Large intestine (tissue), 3 donors: Measurements from ENCODE around the gene POU6F2. TPM values are rescaled to one million over a fixed set of nuclear protein-coding genes. Genes with fewer than 3 reads are reported as not detected.

Experiments used
- DNase-seq, 2 donors: peaks; one replicate each; pipeline versions ENCODE4 v3.0.0 to v3.0.0-alpha.2; 2013
- H3K27ac ChIP-seq: one replicate; pipeline ENCODE4 v1.5.1; 2013; ENCODE audit warnings: low read length
- H3K27me3 ChIP-seq: 2 replicates; pipeline ENCODE4 v1.6.1; 2013; ENCODE audit warnings: low read length; ENCODE audit not compliant: control insufficient read depth, insufficient read depth
- H3K36me3 ChIP-seq: 2 replicates; pipeline ENCODE4 v1.6.1; 2013; ENCODE audit warnings: low read length; ENCODE audit not compliant: control insufficient read depth, insufficient read depth
- H3K4me1 ChIP-seq: one replicate; pipeline ENCODE4 v1.6.1; 2013; ENCODE audit warnings: low read length; ENCODE audit not compliant: control insufficient read depth, insufficient read depth
- H3K4me3 ChIP-seq: one replicate; pipeline ENCODE4 v1.5.1; 2013; ENCODE audit warnings: low read length
- H3K9me3 ChIP-seq: one replicate; pipeline ENCODE4 v1.6.1; 2013; ENCODE audit warnings: mild to moderate bottlenecking, low read depth, low read length, moderate library complexity; ENCODE audit not compliant: control insufficient read depth
- WGBS: methylation state at CpG from one replicate; pipeline ENCODE4 v1.1.5; 2013; ENCODE audit warnings: low lambda C conversion rate; ENCODE audit not compliant: insufficient coverage; 5-methylcytosine and 5-hydroxymethylcytosine counted together
- polyA plus RNA-seq: library from polyadenylated mRNA; unstranded; fragments of 120-200 nt; gene quantifications from one replicate; pipeline ENCODE4 v1.2.1, GENCODE V29; 2013

Gene POU6F2
- polyA plus RNA-seq, 1 donor: 0.19 TPM

DNA sequence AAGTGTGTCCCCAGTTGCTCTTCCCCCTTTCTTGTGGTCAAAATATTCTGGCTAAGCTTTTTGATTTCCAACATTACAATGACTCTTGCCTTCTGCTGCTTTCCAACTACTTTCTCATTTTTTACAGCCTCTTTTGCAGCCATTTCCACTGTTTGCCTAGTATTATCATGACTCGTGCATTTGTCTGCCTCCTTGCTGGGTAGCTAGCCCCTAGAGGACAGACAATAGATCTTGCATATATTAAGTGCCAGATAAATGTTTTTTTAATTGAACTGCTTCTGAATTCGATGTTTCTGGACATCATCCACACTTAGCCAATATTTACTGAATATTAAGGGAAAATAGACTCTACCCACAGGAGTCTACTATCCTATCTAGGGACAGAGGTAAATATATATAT, 124.5 kb downstream of the POU6F2 start:
- Histone ChIP-seq H3K36me3 (no peaks in the 10 kb centered on the region), H3K9me3 (no peaks in the 10 kb centered on the region), H3K27me3 (no peaks in the 10 kb centered on the region), H3K4me3 (no peak overlapping the region), H3K27ac (no peak overlapping the region), H3K4me1 (no peaks in the 10 kb centered on the region)
- no CpG with 5 or more reads among the region's 2 CpGs for WGBS
- DNase-seq: no peak

DNA sequence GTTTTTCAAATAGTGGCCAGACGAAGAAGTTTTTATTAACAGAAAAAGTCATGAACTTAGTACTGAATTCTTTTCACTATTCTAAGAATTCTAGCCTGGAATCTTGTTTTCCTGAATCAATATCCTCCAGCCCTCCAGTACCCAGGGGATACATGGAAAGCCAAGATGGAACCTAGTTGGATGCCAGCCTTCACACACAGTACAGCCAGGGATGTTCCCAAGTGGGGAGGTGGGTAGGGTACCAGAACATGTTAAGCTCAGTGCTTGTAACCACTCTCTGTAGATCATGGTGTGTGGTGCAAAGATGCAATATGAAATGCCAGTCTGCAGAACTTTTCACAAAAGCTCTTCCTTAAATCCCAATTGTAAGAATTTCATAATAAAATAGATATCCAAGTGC, 128.0 kb downstream of the POU6F2 start:
- Histone ChIP-seq H3K4me1 (no peaks in the 10 kb centered on the region), H3K36me3 (no peaks in the 10 kb centered on the region), H3K27me3 (no peaks in the 10 kb centered on the region), H3K9me3 (no peaks in the 10 kb centered on the region), H3K4me3 (no peak overlapping the region), H3K27ac (no peak overlapping the region)
- no peak for DNase-seq
- WGBS: 100% methylated on average over 1 of the region's 1 CpG

DNA sequence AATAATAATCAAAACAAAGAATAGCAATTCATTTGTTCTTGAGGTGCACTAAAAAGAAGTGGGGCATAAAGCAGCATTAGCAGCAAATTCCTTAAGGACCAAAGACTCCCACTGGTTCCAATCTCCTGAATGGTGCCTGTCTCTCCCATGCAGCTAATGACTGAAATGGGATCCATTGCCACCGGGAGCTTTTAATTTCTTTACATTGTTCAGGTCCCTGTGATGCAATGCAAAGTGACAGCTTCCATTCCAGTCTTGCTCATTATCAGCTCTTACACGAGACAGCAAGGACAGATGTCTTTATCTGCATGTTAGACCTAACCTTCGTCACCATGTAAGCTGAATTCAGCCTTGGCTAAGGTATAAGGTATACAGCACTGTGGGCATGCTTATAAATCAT, 148.1 kb downstream of the POU6F2 start:
- Histone ChIP-seq H3K27ac (no peak overlapping the region), H3K27me3 (no peaks in the 10 kb centered on the region), H3K4me3 (no peak overlapping the region), H3K36me3 (no peaks in the 10 kb centered on the region), H3K9me3 (no peaks in the 10 kb centered on the region), H3K4me1 (no peaks in the 10 kb centered on the region)
- no CpG with 5 or more reads among the region's 3 CpGs for WGBS
- DNase-seq: no peak

DNA sequence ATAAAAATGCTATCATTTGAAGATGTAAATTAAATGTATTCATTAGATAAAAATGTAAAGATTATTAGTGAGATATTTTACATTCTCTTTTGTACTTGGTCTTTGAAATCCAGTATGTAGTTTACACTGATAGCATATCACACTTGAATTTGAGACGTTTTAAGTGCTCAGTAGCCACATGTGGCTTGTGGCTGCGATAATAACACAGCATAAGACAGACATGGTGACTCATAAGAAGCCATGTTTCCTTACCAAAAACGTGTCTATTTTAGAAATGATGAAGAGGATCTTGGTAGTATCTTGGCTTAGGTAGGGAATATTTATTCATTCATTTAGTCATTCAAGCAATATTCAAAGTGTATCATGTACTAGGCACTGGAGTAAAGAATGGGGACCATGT, 149.3 kb downstream of the POU6F2 start:
- Histone ChIP-seq H3K27ac (no peak overlapping the region), H3K4me1 (no peaks in the 10 kb centered on the region), H3K27me3 (no peaks in the 10 kb centered on the region), H3K9me3 (no peaks in the 10 kb centered on the region), H3K4me3 (no peak overlapping the region), H3K36me3 (no peaks in the 10 kb centered on the region)
- no peak for DNase-seq
- 40% methylated on average over 1 of the region's 3 CpGs for WGBS

DNA sequence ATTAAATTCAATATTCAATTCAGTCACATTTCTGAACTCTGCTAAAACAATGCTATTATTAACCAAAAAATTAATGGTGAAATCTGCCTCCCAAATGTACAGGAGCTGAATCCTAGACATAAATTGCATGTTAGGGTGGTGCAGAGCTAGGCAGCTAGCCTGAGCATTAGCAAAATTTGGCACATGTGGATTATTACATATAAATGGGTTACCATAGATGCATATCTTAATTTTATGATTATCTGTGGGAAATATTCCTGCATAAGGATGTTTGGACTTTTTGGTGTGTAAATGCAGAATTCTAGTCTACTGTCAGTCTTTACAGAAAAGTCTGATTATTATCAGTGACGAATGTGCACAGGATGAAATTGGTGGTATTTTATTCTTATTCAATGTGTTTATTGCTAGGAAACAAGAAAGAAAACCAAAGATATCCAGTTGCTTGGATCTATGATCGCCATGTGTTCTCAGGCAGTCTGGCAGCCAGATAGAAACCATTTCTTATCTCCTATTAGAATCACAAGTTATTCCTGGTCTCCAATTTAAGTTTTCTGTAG, 150.7 kb downstream of the POU6F2 start:
- no peaks in the 10 kb centered on the region for H3K27me3 ChIP-seq
- no peak for DNase-seq
- no CpG with 5 or more reads among the region's 2 CpGs for WGBS
- H3K4me3 ChIP-seq: no peak overlapping the region
- H3K36me3 ChIP-seq: no peaks in the 10 kb centered on the region
- no peaks in the 10 kb centered on the region for H3K9me3 ChIP-seq
- no peak overlapping the region for H3K27ac ChIP-seq
- H3K4me1 ChIP-seq: no peaks in the 10 kb centered on the region

DNA sequence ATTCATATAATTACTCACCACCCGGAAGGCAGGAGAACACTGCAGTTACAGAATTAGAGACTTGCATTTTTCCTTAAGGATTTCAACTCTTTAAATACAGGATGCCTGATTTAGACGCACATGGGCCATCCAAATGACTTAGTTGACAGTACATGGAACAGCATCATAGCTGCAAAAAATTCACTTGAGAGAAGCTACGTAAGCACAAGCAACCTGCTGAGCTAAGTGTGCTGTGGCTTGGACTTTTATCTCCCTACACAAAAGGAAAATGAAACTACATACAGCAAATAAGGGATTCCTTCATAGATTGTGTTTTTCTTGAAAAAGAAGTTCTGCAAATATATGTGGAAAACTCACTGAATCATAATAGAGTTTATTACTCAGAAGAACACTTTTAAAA, 152.6 kb downstream of the POU6F2 start:
- no CpG with 5 or more reads among the region's 3 CpGs for WGBS
- no peaks in the 10 kb centered on the region for H3K27me3 ChIP-seq
- H3K4me3 ChIP-seq: no peak overlapping the region
- no peaks in the 10 kb centered on the region for H3K9me3 ChIP-seq
- DNase-seq: peak; percentile 23 to 63
- H3K4me1 ChIP-seq: no peaks in the 10 kb centered on the region
- peak overlapping the region; percentile 61 for H3K27ac ChIP-seq
- no peaks in the 10 kb centered on the region for H3K36me3 ChIP-seq

DNA sequence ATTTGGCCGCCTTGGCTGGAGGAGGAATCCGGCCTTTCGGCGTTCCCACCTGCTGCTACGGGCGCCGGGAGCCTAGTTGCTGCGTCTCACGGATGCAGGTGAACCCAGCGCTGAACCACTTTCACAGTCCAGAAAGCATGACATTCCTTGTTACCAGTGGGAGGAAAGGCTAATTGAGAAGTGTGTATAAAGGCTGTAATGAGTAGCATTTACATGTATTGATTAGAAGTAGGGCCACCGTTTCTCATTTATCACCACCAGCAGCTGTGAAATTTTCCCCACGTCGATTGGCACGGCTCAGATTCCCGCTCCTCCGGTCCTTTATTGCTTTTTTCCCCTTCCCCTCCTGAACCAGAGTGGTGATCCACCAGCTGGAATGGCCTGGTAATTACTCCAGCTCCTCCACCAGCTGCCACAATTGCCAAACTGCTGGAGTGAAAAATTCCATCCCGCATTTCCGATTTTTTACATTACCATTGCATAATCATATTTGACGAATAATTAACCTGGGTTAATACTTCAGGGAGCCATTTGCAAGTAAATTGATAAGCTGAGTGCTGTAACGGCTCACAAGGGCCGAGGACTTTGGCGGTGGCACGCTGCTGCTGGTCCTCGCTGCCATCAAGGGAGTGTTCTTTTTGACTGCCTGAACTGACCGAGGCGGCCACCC, 153.3 kb downstream of the POU6F2 start:
- Histone ChIP-seq H3K36me3 (no peaks in the 10 kb centered on the region), H3K4me1 (no peaks in the 10 kb centered on the region), H3K27me3 (no peaks in the 10 kb centered on the region), H3K4me3 (peak overlapping the region; percentile 21), H3K9me3 (no peaks in the 10 kb centered on the region), H3K27ac (peak overlapping the region; percentile 61)
- WGBS: 60% methylated on average over 2 of the region's 26 CpGs
- DNase-seq: peak; percentile 12 to 61

DNA sequence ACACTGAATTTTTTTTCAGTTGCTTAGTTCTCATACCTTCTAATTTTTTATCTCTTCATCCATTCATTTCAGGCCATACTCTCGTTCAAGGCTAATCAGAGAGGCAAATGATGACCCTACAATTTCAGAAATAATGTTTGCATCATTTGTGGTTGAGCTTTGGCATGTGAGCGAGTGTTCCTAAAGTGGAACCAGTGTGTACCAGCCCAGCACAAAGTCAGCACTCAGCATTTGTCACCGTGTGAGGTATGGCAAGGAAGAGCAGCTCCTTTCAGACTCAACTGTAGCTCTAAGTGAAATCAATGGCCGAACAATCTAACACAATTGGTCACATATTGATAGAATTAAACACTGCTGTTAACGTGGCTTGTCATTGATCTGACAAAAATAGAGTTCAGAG, 154.6 kb downstream of the POU6F2 start:
- Histone ChIP-seq H3K9me3 (no peaks in the 10 kb centered on the region), H3K27me3 (no peaks in the 10 kb centered on the region), H3K4me1 (no peaks in the 10 kb centered on the region), H3K27ac (no peak overlapping the region), H3K36me3 (no peaks in the 10 kb centered on the region), H3K4me3 (no peak overlapping the region)
- no peak for DNase-seq
- no CpG with 5 or more reads among the region's 5 CpGs for WGBS

DNA sequence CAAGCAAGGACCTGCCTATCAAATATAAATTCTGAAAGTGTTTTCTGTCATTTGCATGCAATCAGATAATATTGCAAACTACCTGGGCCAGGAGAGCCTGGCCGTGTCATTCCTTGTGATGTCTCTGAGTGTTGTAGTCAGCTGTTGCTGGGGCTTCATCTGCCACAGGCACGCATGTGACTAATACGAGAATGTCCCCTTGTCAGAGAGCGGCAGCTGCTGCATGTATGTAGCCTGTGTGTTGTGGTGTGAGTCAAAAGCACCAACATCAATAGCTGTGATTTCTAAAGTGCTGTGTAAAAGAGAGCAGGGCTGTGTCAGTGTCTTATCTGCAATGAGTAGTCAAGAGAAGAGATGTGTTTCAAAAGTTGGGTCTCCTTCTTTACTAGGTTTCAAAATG, 155.4 kb downstream of the POU6F2 start:
- H3K4me1 ChIP-seq: no peaks in the 10 kb centered on the region
- no peak overlapping the region for H3K27ac ChIP-seq
- H3K9me3 ChIP-seq: no peaks in the 10 kb centered on the region
- H3K36me3 ChIP-seq: no peaks in the 10 kb centered on the region
- H3K27me3 ChIP-seq: no peaks in the 10 kb centered on the region
- no peak overlapping the region for H3K4me3 ChIP-seq
- no peak for DNase-seq
- no CpG with 5 or more reads among the region's 4 CpGs for WGBS

DNA sequence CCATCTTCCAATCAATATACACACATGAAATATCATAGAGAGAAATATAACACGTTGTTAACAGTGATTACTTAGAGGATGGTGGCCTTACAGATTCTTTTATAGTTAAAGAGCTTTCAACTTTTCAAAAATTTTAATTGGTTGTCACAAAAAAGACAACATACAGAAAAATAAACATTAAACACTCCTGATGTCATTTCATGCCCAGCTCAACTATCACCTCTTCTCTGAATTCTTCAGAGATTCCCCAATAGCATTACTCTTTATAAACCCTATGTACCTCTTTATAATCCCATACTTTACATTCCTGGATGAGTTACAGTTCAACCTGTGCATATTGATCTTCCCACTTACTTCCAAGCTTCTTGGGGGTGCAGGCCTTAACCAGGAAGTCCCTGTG, 159.8 kb downstream of the POU6F2 start:
- Histone ChIP-seq H3K9me3 (no peaks in the 10 kb centered on the region), H3K4me3 (no peak overlapping the region), H3K27ac (no peak overlapping the region), H3K36me3 (no peaks in the 10 kb centered on the region), H3K4me1 (no peaks in the 10 kb centered on the region), H3K27me3 (no peaks in the 10 kb centered on the region)
- DNase-seq: no peak
- 100% methylated on average over 1 of the region's 1 CpG for WGBS

DNA sequence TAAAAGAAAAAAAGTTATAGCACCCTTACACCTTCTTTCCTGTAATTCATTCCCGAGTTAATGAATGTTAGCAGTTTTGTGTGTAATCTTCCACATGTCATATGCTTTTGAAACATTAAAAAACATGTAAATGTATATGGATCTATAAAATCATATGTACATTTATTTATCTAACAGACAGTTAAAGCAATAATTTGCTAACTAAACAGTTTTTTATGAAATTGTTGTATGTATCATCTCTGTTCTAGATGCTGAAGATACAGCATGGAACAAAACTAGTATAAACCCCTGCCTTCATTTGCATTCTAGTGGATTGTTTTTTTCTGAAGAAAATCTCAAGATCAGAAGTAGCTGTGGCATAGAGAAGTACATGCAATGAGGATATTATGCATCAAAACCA, 165.0 kb downstream of the POU6F2 start:
- WGBS: 83% methylated on average over 1 of the region's 1 CpG
- Histone ChIP-seq H3K4me3 (no peak overlapping the region), H3K4me1 (no peaks in the 10 kb centered on the region), H3K9me3 (no peaks in the 10 kb centered on the region), H3K27me3 (no peaks in the 10 kb centered on the region), H3K36me3 (no peaks in the 10 kb centered on the region), H3K27ac (no peak overlapping the region)
- no peak for DNase-seq
